ENCODE results near the gene PTPRM. TPM values are rescaled to one million over a fixed set of nuclear protein-coding genes. Genes with fewer than 3 reads are reported as not detected.

PTPRM gene
- polyA plus RNA-seq, 2 of the 4 experiments (the other 2 are of a cell fraction), result 44.5 to 199 TPM

- TF ChIP-seq PBX3 (IDR thresholded peaks at IDR 0.05) (no peak), ATOH8 (CRISPR knock-in tag; IDR thresholded peaks at IDR 0.05; ENCODE audit: low read depth) (no peak), POLR2A (IDR thresholded peaks at IDR 0.05; ENCODE audit: low read length) (no peak), USF2 (IDR thresholded peaks at IDR 0.05) (no peak), ZC3H11A (IDR thresholded peaks at IDR 0.05) (no peak), RFX5 (IDR thresholded peaks at IDR 0.05) (no peak), BHLHE40 (IDR thresholded peaks at IDR 0.05; ENCODE audit: low read depth, low read length) (no peak), NR3C1 (IDR thresholded peaks at IDR 0.05) (no peak), CEBPB (IDR thresholded peaks at IDR 0.05) (no peak), ESRRA (IDR thresholded peaks at IDR 0.05; ENCODE audit: borderline replicate concordance, low read length) (no peak), HOXB13 (CRISPR knock-in tag; IDR thresholded peaks at IDR 0.05; ENCODE audit: low read depth) (no peak), RCOR1 (IDR thresholded peaks at IDR 0.05; ENCODE audit: low read depth, low read length) (no peak), RNF2 (IDR thresholded peaks at IDR 0.05; ENCODE audit: borderline replicate concordance, low read depth) (no peak)
Observed at GRCh38 chr18:7666195-7666776, 99.2 kb downstream of the PTPRM start (continued).

GRCh38 chr18:7668392-7668791 lies 101.3 kb downstream of the PTPRM start:
- Histone ChIP-seq H3K9me3 (no peaks in the 10 kb centered on the region), H3K27ac (peak overlapping the region; percentile 23 to 64; a peak in 4 of 6 replicates), H3K4me1 (peaks cover 11% of the 10 kb centered on the region; the same call in 2 of the 3 replicates), H3K4me2 (no peak overlapping the region), H3K4me3 (no peak overlapping the region)
- DNase-seq (ENCODE audit: low read depth in 1 of 2, low spot score in 1 of 2), result no peak
- ChIA-PET CTCF (no interaction called here), POLR2A (no interaction called here)
- no peak; a peak in 1 of 6 replicates for ATAC-seq
- no peak for FAIRE-seq
- TF ChIP-seq HDAC2 (IDR thresholded peaks at IDR 0.05) (no peak), MAFK (IDR thresholded peaks at IDR 0.05; ENCODE audit: partially characterized antibody) (no peak), TP53 (CRISPR knock-in tag; IDR thresholded peaks at IDR 0.05) (no peak), ESRRA (IDR thresholded peaks at IDR 0.05; ENCODE audit: borderline replicate concordance, low read length) (no peak), ATOH8 (CRISPR knock-in tag; IDR thresholded peaks at IDR 0.05; ENCODE audit: low read depth) (no peak), POLR2A (IDR thresholded peaks at IDR 0.05; ENCODE audit: low read length) (no peak), POLR2AphosphoS2 (conservative IDR thresholded peaks at IDR 0.05; ENCODE audit: low read length) (no peak), NPAS2 (CRISPR knock-in tag; IDR thresholded peaks at IDR 0.05; ENCODE audit: borderline replicate concordance) (no peak), CEBPB (IDR thresholded peaks at IDR 0.05) (no peak), PBX3 (IDR thresholded peaks at IDR 0.05) (no peak), KDM5A (IDR thresholded peaks at IDR 0.05) (no peak), SMC3 (IDR thresholded peaks at IDR 0.05) (no peak)
- WGBS (ENCODE audit: missing lambda C conversion rate), result 88% methylated on average over 3 of the region's 3 CpGs

- no peak for DNase-seq (ENCODE audit: low read depth in 1 of 2, low spot score in 1 of 2)
- Histone ChIP-seq H3K27ac (no peak overlapping the region), H3K4me1 (peaks cover 11% of the 10 kb centered on the region; the same call in 2 of the 3 replicates), H3K4me3 (no peak overlapping the region), H3K4me2 (no peak overlapping the region), H3K9me3 (no peaks in the 10 kb centered on the region)
- ATAC-seq, result no peak
- POLR2A ChIA-PET, result no interaction called here
- no peak for FAIRE-seq
- CTCF ChIA-PET, result no interaction called here
- WGBS (ENCODE audit: missing lambda C conversion rate), result 95% methylated on average over 3 of the region's 3 CpGs
- TF ChIP-seq PBX3 (IDR thresholded peaks at IDR 0.05), result no peak
- no peak for TF ChIP-seq HOXB13 (CRISPR knock-in tag; IDR thresholded peaks at IDR 0.05; ENCODE audit: low read depth)
- no peak for TF ChIP-seq SREBF2 (IDR thresholded peaks at IDR 0.05)
- no peak for TF ChIP-seq HDAC2 (IDR thresholded peaks at IDR 0.05)
- no peak for TF ChIP-seq RNF2 (IDR thresholded peaks at IDR 0.05; ENCODE audit: borderline replicate concordance, low read depth)
- TF ChIP-seq USF2 (IDR thresholded peaks at IDR 0.05), result no peak
- no peak for TF ChIP-seq BHLHE40 (IDR thresholded peaks at IDR 0.05; ENCODE audit: low read depth, low read length)
- no peak for TF ChIP-seq E2F6 (IDR thresholded peaks at IDR 0.05; ENCODE audit: borderline replicate concordance, low read depth)
- no peak for TF ChIP-seq RARB (CRISPR knock-in tag; IDR thresholded peaks at IDR 0.05)
- no peak for TF ChIP-seq ELK1 (IDR thresholded peaks at IDR 0.05; ENCODE audit: low read depth, low read length)
- no peak for TF ChIP-seq ZSCAN20 (CRISPR knock-in tag; IDR thresholded peaks at IDR 0.05)
- no peak for TF ChIP-seq NR3C1 (IDR thresholded peaks at IDR 0.05)
- TF ChIP-seq TP53 (CRISPR knock-in tag; IDR thresholded peaks at IDR 0.05), result no peak
Observed at GRCh38 chr18:7669361-7669760, 102.2 kb downstream of the PTPRM start.
